Measurements from ENCODE around the gene TFCP2L1. TPM values are rescaled to one million over a fixed set of nuclear protein-coding genes. Genes with fewer than 3 reads are reported as not detected.

The TFCP2L1 gene
- total and polyA plus RNA-seq, 7 experiments from 2014 or later, result 0.19 to 0.24 TPM; not detected in 5

DNA sequence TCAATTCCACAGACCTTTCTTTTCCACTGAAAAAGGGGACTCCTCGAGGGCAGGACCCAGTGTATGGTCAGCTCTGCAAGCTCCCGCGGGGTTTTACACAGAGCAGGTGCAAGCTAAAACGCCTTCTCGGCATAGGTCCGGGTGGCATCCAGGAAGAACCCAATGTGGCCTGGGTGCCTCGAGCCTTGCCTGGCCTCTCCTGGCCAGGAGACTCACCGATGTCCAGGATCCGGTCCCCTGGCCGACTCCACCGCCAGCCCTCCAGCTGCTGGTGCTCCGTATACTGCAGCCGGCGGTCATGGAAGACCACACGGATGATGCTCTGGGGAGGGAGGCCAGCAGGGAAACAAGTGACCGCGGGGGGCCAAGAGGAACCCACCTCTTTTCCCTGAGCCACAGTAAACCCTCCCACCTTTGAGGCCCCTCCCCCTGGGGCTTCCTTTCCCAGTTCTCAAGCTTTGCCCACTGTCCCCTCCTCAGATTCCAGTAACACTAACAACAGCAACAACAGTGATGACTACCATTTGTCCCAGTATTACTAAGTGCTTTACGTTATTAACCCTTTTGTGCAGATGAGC, 36.1 kb downstream of the TFCP2L1 start:
- H3K36me3 ChIP-seq (ENCODE audit: control insufficient read depth in 2 of 3, insufficient read depth in 3 of 3, low read length in 3 of 3), result no peaks in the 10 kb centered on the region
- H3K4me1 Mint-ChIP-seq, result no peaks in the 10 kb centered on the region
- POLR2A ChIA-PET, result no interaction called here
- no peak overlapping the region for H3K4me3 Mint-ChIP-seq
- H3K4me1 ChIP-seq (ENCODE audit: control insufficient read depth in 2 of 2, insufficient read depth in 2 of 2, low read length in 2 of 2), result no peaks in the 10 kb centered on the region
- no peak overlapping the region for H3K4me3 ChIP-seq (ENCODE audit: low read length)
- H3K27ac ChIP-seq (ENCODE audit: low read depth, low read length), result no peak overlapping the region
- no peaks in the 10 kb centered on the region for H3K9me3 ChIP-seq (ENCODE audit: control insufficient read depth in 2 of 3, low read length in 3 of 3)
- peaks cover 0 to 15% (median 7%) of the 10 kb centered on the region in 5 donors for H3K27me3 Mint-ChIP-seq
- no peak for DNase-seq
- ATAC-seq, result no peak
- H3K36me3 Mint-ChIP-seq, result no peaks in the 10 kb centered on the region
- H3K9me3 Mint-ChIP-seq, result no peaks in the 10 kb centered on the region
- no peak overlapping the region for H3K27ac Mint-ChIP-seq
- no peaks in the 10 kb centered on the region for H3K27me3 ChIP-seq (ENCODE audit: control insufficient read depth in 2 of 2, insufficient read depth in 2 of 2, low read length in 2 of 2)
- CTCF ChIA-PET, result no interaction called here
- intact Hi-C loops (cut with micrococcal nuclease), result no loop called here

DNA sequence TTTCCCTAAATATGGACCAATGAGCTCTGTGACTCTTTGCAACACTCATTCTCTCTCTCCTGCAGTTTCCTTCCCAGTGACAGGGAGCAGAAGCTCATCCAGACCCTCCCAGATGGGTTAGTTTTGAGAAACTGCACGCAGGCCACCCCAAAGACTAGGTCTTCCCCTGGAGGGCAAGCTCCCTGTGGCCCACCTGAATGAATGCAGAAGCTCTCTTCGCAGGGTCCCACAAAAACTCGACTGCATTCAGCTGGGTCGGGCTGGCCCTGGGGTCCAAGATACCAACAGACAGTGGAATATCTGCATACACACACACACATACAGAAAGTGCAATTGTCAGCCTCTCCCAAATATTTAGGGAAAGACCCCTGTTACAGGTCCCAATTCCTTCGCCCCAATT, 37.0 kb downstream of the TFCP2L1 start:
- intact Hi-C loops (cut with micrococcal nuclease), result no loop called here
- H3K27me3 Mint-ChIP-seq, result peaks cover 0 to 14% (median 5%) of the 10 kb centered on the region in 5 donors
- Histone ChIP-seq H3K9me3 (ENCODE audit: control insufficient read depth in 2 of 3, low read length in 3 of 3) (no peaks in the 10 kb centered on the region), H3K4me3 (ENCODE audit: low read length) (no peak overlapping the region), H3K27me3 (ENCODE audit: control insufficient read depth in 2 of 2, insufficient read depth in 2 of 2, low read length in 2 of 2) (no peaks in the 10 kb centered on the region), H3K4me1 (ENCODE audit: control insufficient read depth in 2 of 2, insufficient read depth in 2 of 2, low read length in 2 of 2) (no peaks in the 10 kb centered on the region), H3K27ac (ENCODE audit: low read depth, low read length) (no peak overlapping the region), H3K36me3 (ENCODE audit: control insufficient read depth in 2 of 3, insufficient read depth in 3 of 3, low read length in 3 of 3) (no peaks in the 10 kb centered on the region)
- ChIA-PET CTCF (no interaction called here), POLR2A (no interaction called here)
- no peaks in the 10 kb centered on the region for H3K9me3 Mint-ChIP-seq
- H3K4me1 Mint-ChIP-seq, result no peaks in the 10 kb centered on the region
- H3K36me3 Mint-ChIP-seq, result no peaks in the 10 kb centered on the region
- ATAC-seq, result no peak
- DNase-seq, result no peak
- no peak overlapping the region for H3K27ac Mint-ChIP-seq
- no peak overlapping the region for H3K4me3 Mint-ChIP-seq

DNA sequence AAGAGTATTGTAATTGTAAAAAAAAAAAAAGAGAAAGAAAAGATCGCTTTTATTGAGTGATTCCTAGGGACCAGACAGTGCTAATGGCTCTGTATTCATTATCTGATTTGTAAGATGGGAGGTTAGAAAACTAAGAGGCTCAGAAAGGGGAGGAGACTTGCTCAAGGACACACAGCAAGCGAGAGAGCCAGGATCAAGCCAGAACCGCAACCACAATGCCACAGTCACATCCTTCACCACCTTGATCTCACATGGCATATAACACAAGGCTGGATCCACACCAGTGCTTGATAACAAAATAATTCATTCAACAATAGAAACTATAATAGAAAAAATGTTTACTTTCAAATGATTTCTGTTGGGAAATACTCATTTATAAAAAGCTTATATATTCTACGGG, 37.5 kb downstream of the TFCP2L1 start:
- ATAC-seq, result no peak
- Mint-ChIP-seq H3K36me3 (no peaks in the 10 kb centered on the region), H3K27ac (no peak overlapping the region), H3K9me3 (no peaks in the 10 kb centered on the region), H3K27me3 (peaks cover 0 to 14% (median 5%) of the 10 kb centered on the region in 5 donors), H3K4me1 (no peaks in the 10 kb centered on the region), H3K4me3 (no peak overlapping the region)
- H3K36me3 ChIP-seq (ENCODE audit: control insufficient read depth in 2 of 3, insufficient read depth in 3 of 3, low read length in 3 of 3), result no peaks in the 10 kb centered on the region
- H3K9me3 ChIP-seq (ENCODE audit: control insufficient read depth in 2 of 3, low read length in 3 of 3), result no peaks in the 10 kb centered on the region
- no peaks in the 10 kb centered on the region for H3K27me3 ChIP-seq (ENCODE audit: control insufficient read depth in 2 of 2, insufficient read depth in 2 of 2, low read length in 2 of 2)
- ChIA-PET CTCF (no interaction called here), POLR2A (no interaction called here)
- no peak for DNase-seq
- no peak overlapping the region for H3K27ac ChIP-seq (ENCODE audit: low read depth, low read length)
- no peaks in the 10 kb centered on the region for H3K4me1 ChIP-seq (ENCODE audit: control insufficient read depth in 2 of 2, insufficient read depth in 2 of 2, low read length in 2 of 2)
- intact Hi-C loops (cut with micrococcal nuclease), result no loop called here
- H3K4me3 ChIP-seq (ENCODE audit: low read length), result no peak overlapping the region

DNA sequence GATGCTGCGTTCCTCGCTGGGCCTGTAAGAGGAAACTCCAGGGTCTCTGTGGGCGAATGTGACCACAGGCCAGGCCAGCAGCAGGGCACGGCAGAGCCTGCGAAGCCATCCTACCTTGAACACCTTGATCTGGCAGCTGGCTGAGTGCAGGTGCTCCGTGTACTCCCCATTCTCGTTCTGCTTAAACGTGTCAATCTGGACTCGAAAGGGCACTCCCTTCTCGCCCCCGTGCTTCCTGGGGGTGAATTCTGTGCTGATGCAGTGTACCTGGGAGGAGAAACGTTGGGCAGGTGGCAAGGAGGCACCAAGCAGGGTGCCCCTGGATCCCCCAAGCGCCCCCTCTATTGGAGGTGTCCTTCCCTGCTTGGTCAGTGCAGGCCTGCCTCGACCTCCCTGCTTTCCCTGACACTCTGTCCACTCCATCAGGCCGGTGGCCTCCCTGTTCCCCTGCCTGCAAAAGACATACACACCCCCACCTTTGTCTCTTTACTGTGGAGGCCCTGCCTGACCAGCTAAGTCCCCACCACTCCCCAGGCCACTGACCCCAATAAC, 38.2 kb downstream of the TFCP2L1 start:
- Histone ChIP-seq H3K9me3 (ENCODE audit: control insufficient read depth in 2 of 3, low read length in 3 of 3) (no peaks in the 10 kb centered on the region), H3K36me3 (ENCODE audit: control insufficient read depth in 2 of 3, insufficient read depth in 3 of 3, low read length in 3 of 3) (no peaks in the 10 kb centered on the region), H3K4me3 (ENCODE audit: low read length) (no peak overlapping the region), H3K27me3 (ENCODE audit: control insufficient read depth in 2 of 2, insufficient read depth in 2 of 2, low read length in 2 of 2) (no peaks in the 10 kb centered on the region), H3K4me1 (ENCODE audit: control insufficient read depth in 2 of 2, insufficient read depth in 2 of 2, low read length in 2 of 2) (no peaks in the 10 kb centered on the region), H3K27ac (ENCODE audit: low read depth, low read length) (no peak overlapping the region)
- CTCF ChIA-PET, result no interaction called here
- no peaks in the 10 kb centered on the region for H3K9me3 Mint-ChIP-seq
- peaks cover 0 to 14% (median 5%) of the 10 kb centered on the region in 5 donors for H3K27me3 Mint-ChIP-seq
- ATAC-seq, result no peak
- H3K4me3 Mint-ChIP-seq, result no peak overlapping the region
- no peaks in the 10 kb centered on the region for H3K36me3 Mint-ChIP-seq
- POLR2A ChIA-PET, result no interaction called here
- no peak for DNase-seq
- no peak overlapping the region for H3K27ac Mint-ChIP-seq
- intact Hi-C loops (cut with micrococcal nuclease), result no loop called here
- H3K4me1 Mint-ChIP-seq, result no peaks in the 10 kb centered on the region

DNA sequence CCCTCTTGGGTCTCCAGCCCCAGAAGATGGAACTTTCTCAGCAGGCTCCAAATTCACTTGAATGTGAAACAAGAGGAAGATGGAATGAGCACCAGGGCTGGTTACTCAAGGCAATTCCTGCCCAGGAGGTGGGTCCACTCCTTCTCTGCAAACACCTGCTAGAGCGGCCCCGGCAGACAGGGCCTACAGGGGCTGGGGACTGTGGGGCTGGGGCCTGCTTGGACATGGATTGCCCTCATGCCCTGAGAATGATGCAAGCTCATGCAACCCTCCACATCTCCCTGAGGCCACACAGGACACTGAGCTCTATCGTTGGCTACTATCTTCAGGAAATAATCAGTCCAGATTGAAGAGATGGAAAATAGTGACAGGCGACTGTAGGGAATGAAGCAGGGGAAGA, 39.1 kb downstream of the TFCP2L1 start:
- Mint-ChIP-seq H3K4me1 (no peaks in the 10 kb centered on the region), H3K4me3 (no peak overlapping the region), H3K27me3 (peaks cover 0 to 9% (median 3%) of the 10 kb centered on the region in 5 donors), H3K27ac (no peak overlapping the region), H3K9me3 (no peaks in the 10 kb centered on the region), H3K36me3 (no peaks in the 10 kb centered on the region)
- intact Hi-C loops (cut with micrococcal nuclease), result no loop called here
- no peak for ATAC-seq
- H3K27ac ChIP-seq (ENCODE audit: low read depth, low read length), result no peak overlapping the region
- no peak for DNase-seq
- H3K27me3 ChIP-seq (ENCODE audit: control insufficient read depth in 2 of 2, insufficient read depth in 2 of 2, low read length in 2 of 2), result no peaks in the 10 kb centered on the region
- H3K4me3 ChIP-seq (ENCODE audit: low read length), result no peak overlapping the region
- H3K9me3 ChIP-seq (ENCODE audit: control insufficient read depth in 2 of 3, low read length in 3 of 3), result no peaks in the 10 kb centered on the region
- CTCF ChIA-PET, result no interaction called here
- H3K4me1 ChIP-seq (ENCODE audit: control insufficient read depth in 2 of 2, insufficient read depth in 2 of 2, low read length in 2 of 2), result no peaks in the 10 kb centered on the region
- POLR2A ChIA-PET, result no interaction called here
- no peaks in the 10 kb centered on the region for H3K36me3 ChIP-seq (ENCODE audit: control insufficient read depth in 2 of 3, insufficient read depth in 3 of 3, low read length in 3 of 3)

DNA sequence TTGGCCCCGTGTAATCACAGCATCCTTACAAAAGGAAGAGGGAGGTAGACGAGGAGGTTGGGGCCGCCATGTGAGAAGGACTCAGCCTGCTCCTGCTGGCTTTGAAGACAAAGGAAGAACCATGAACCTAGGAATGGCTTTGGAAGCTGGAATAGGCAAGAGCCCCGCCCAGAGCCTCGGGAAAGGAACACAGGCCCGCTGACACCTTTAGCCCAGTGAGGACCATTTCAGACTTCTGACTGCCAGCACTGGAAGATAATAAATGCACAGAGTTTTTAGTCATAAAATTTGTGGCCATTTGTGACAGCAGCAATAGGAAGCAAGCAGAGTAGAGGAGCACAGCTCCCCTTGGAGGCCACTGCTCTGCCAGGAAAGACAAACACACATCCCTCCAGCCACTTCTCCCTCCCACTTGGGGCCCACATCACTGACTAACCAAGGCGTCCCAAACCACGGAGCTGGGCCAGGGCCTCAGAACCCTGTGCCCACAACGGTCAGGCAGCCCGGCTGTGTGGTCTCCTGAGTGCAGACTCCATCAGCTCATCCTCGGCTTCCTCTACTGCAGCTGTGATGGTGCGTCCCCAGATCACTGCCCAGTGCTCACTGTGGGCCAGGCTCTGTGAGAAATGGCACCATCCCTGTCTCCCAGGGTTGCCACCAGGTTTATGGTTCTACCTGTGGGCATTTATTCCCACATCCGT, 39.7 kb downstream of the TFCP2L1 start:
- Histone ChIP-seq H3K36me3 (ENCODE audit: control insufficient read depth in 2 of 3, insufficient read depth in 3 of 3, low read length in 3 of 3) (no peaks in the 10 kb centered on the region), H3K27ac (ENCODE audit: low read depth, low read length) (no peak overlapping the region), H3K4me3 (ENCODE audit: low read length) (no peak overlapping the region), H3K9me3 (ENCODE audit: control insufficient read depth in 2 of 3, low read length in 3 of 3) (no peaks in the 10 kb centered on the region), H3K4me1 (ENCODE audit: control insufficient read depth in 2 of 2, insufficient read depth in 2 of 2, low read length in 2 of 2) (no peaks in the 10 kb centered on the region), H3K27me3 (ENCODE audit: control insufficient read depth in 2 of 2, insufficient read depth in 2 of 2, low read length in 2 of 2) (no peaks in the 10 kb centered on the region)
- Mint-ChIP-seq H3K9me3 (no peaks in the 10 kb centered on the region), H3K4me3 (no peak overlapping the region), H3K4me1 (no peaks in the 10 kb centered on the region), H3K36me3 (no peaks in the 10 kb centered on the region), H3K27me3 (peaks cover 0 to 9% (median 3%) of the 10 kb centered on the region in 5 donors), H3K27ac (no peak overlapping the region)
- intact Hi-C loops (cut with micrococcal nuclease), result no loop called here
- ChIA-PET CTCF (no interaction called here), POLR2A (no interaction called here)
- no peak for ATAC-seq
- DNase-seq, result no peak

DNA sequence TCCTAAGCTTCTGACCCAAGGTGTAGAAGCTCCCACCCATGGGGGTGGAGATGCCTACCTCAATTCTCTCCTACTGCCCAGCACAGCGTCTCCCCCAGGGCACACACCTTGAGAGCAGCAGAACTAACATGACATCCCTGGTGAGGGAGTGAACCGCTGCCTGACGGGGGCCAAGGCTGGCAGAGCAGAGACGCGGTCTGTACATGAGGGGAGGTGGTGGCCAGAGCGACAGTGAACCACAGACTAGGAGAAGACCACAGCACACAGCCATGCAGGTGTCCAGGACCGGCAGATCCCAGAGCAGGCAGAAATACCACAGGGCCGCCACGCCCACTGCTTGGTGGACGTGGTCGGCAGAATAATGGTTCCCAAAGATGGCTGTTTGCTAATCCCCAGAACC, 40.4 kb downstream of the TFCP2L1 start:
- Mint-ChIP-seq H3K4me1 (peaks cover 0 to under 1% (median 0%) of the 10 kb centered on the region in 7 donors), H3K4me3 (no peak overlapping the region), H3K27me3 (peaks cover 0 to 6% (median 3%) of the 10 kb centered on the region in 5 donors), H3K27ac (no peak overlapping the region), H3K9me3 (no peaks in the 10 kb centered on the region), H3K36me3 (no peaks in the 10 kb centered on the region)
- Histone ChIP-seq H3K4me3 (ENCODE audit: low read length) (no peak overlapping the region), H3K27me3 (ENCODE audit: control insufficient read depth in 2 of 2, insufficient read depth in 2 of 2, low read length in 2 of 2) (no peaks in the 10 kb centered on the region), H3K4me1 (ENCODE audit: control insufficient read depth in 2 of 2, insufficient read depth in 2 of 2, low read length in 2 of 2) (no peaks in the 10 kb centered on the region), H3K27ac (ENCODE audit: low read depth, low read length) (no peak overlapping the region), H3K9me3 (ENCODE audit: control insufficient read depth in 2 of 3, low read length in 3 of 3) (no peaks in the 10 kb centered on the region), H3K36me3 (ENCODE audit: control insufficient read depth in 2 of 3, insufficient read depth in 3 of 3, low read length in 3 of 3) (no peaks in the 10 kb centered on the region)
- DNase-seq (no peak), ATAC-seq (no peak)
- CTCF ChIA-PET, result no interaction called here
- POLR2A ChIA-PET, result no interaction called here
- intact Hi-C loops (cut with micrococcal nuclease), result no loop called here
